ENCODE results near the gene OR6B2.

Gene OR6B2

GRCh38 chr2:240042740-240043139 is 12.5 kb upstream of the OR6B2 start:
- Histone ChIP-seq H2BK12ac (ENCODE audit: low read length in 2 of 2) (no peak overlapping the region), H3K23ac (ENCODE audit: low read length in 2 of 2) (no peak overlapping the region), H3K4me3 (ENCODE audit: insufficient read depth in 1 of 2, low read depth in 1 of 2, low read length in 2 of 2) (no peak overlapping the region), H3K4me2 (ENCODE audit: low read length, poor library complexity, severe bottlenecking) (no peak overlapping the region), H2AK5ac (ENCODE audit: low read length, severe bottlenecking) (no peak overlapping the region), H3K79me1 (replicated peaks; ENCODE audit: low read length, poor library complexity, severe bottlenecking) (no peaks in the 10 kb centered on the region), H3K27me3 (ENCODE audit: control insufficient read depth in 1 of 2, insufficient read depth in 1 of 2, low read length in 2 of 2) (peaks cover 0 to 76% of the 10 kb centered on the region in 2 experiments), H3K36me3 (ENCODE audit: control insufficient read depth in 1 of 2, insufficient read depth in 2 of 2, low read depth in 1 of 2, low read length in 2 of 2) (no peaks in the 10 kb centered on the region), H2BK15ac (ENCODE audit: low read depth, poor library complexity, severe bottlenecking) (no peak overlapping the region), H3K9me3 (ENCODE audit: control insufficient read depth, low read length) (no peaks in the 10 kb centered on the region), H3K4ac (ENCODE audit: low read depth in 1 of 2, low read length in 2 of 2) (no peak overlapping the region), H3K9ac (ENCODE audit: low read length) (no peak overlapping the region), H2AFZ (ENCODE audit: low read depth, low read length) (no peak overlapping the region), H2BK5ac (ENCODE audit: low read depth, low read length, poor library complexity, severe bottlenecking) (no peak overlapping the region), H4K91ac (ENCODE audit: low read length) (no peak overlapping the region), H3K4me1 (ENCODE audit: control insufficient read depth, insufficient read depth, low read depth, low read length) (no peaks in the 10 kb centered on the region), H3K18ac (ENCODE audit: low read depth in 1 of 2, low read length in 2 of 2) (no peak overlapping the region), H2BK120ac (ENCODE audit: low read depth, low read length) (no peak overlapping the region), H3K27ac (ENCODE audit: low read length, poor library complexity, severe bottlenecking) (no peak overlapping the region), H3K14ac (ENCODE audit: low read length in 2 of 2) (no peak overlapping the region), H4K8ac (ENCODE audit: low read length) (no peak overlapping the region)
- 74% methylated on average over 11 of the region's 11 CpGs for WGBS
- no peak for DNase-seq

- H3K27ac ChIP-seq (ENCODE audit: low read length, poor library complexity, severe bottlenecking) = no peak overlapping the region
- no peaks in the 10 kb centered on the region for H3K36me3 ChIP-seq (ENCODE audit: control insufficient read depth in 1 of 2, insufficient read depth in 2 of 2, low read depth in 1 of 2, low read length in 2 of 2)
- H3K23ac ChIP-seq (ENCODE audit: low read length in 2 of 2) = no peak overlapping the region
- no peak for DNase-seq
- H2AFZ ChIP-seq (ENCODE audit: low read depth, low read length) = no peak overlapping the region
- H2BK12ac ChIP-seq (ENCODE audit: low read length in 2 of 2) = no peak overlapping the region
- no peak overlapping the region for H3K18ac ChIP-seq (ENCODE audit: low read depth in 1 of 2, low read length in 2 of 2)
- no peaks in the 10 kb centered on the region for H3K79me1 ChIP-seq (replicated peaks; ENCODE audit: low read length, poor library complexity, severe bottlenecking)
- no peaks in the 10 kb centered on the region for H3K9me3 ChIP-seq (ENCODE audit: control insufficient read depth, low read length)
- no peak overlapping the region for H2BK120ac ChIP-seq (ENCODE audit: low read depth, low read length)
- H3K27me3 ChIP-seq (ENCODE audit: control insufficient read depth in 1 of 2, insufficient read depth in 1 of 2, low read length in 2 of 2) = peaks cover 0 to 68% of the 10 kb centered on the region in 2 experiments
- H3K4ac ChIP-seq (ENCODE audit: low read depth in 1 of 2, low read length in 2 of 2) = no peak overlapping the region
- no peak overlapping the region for H2AK5ac ChIP-seq (ENCODE audit: low read length, severe bottlenecking)
- H2BK15ac ChIP-seq (ENCODE audit: low read depth, poor library complexity, severe bottlenecking) = no peak overlapping the region
- no peak overlapping the region for H2BK5ac ChIP-seq (ENCODE audit: low read depth, low read length, poor library complexity, severe bottlenecking)
- no peak overlapping the region for H3K4me3 ChIP-seq (ENCODE audit: insufficient read depth in 1 of 2, low read depth in 1 of 2, low read length in 2 of 2)
- H3K14ac ChIP-seq (ENCODE audit: low read length in 2 of 2) = no peak overlapping the region
- H4K91ac ChIP-seq (ENCODE audit: low read length) = no peak overlapping the region
- no peaks in the 10 kb centered on the region for H3K4me1 ChIP-seq (ENCODE audit: control insufficient read depth, insufficient read depth, low read depth, low read length)
- H3K9ac ChIP-seq (ENCODE audit: low read length) = no peak overlapping the region
- no peak overlapping the region for H4K8ac ChIP-seq (ENCODE audit: low read length)
- WGBS = 93% methylated on average over 3 of the region's 6 CpGs
- H3K4me2 ChIP-seq (ENCODE audit: low read length, poor library complexity, severe bottlenecking) = no peak overlapping the region
Observed at GRCh38 chr2:240041363-240041762, 11.1 kb upstream of the OR6B2 start.

GRCh38 chr2:240037358-240037757 is 7.1 kb upstream of the OR6B2 start:
- Histone ChIP-seq H3K18ac (ENCODE audit: low read depth in 1 of 2, low read length in 2 of 2) (no peak overlapping the region), H2BK12ac (ENCODE audit: low read length in 2 of 2) (no peak overlapping the region), H3K14ac (ENCODE audit: low read length in 2 of 2) (no peak overlapping the region), H3K9me3 (ENCODE audit: control insufficient read depth, low read length) (no peaks in the 10 kb centered on the region), H3K4me2 (ENCODE audit: low read length, poor library complexity, severe bottlenecking) (no peak overlapping the region), H3K4ac (ENCODE audit: low read depth in 1 of 2, low read length in 2 of 2) (no peak overlapping the region), H2BK120ac (ENCODE audit: low read depth, low read length) (no peak overlapping the region), H3K79me1 (replicated peaks; ENCODE audit: low read length, poor library complexity, severe bottlenecking) (no peaks in the 10 kb centered on the region), H3K27ac (ENCODE audit: low read length, poor library complexity, severe bottlenecking) (no peak overlapping the region), H3K9ac (ENCODE audit: low read length) (no peak overlapping the region), H3K23ac (ENCODE audit: low read length in 2 of 2) (no peak overlapping the region), H2AK5ac (ENCODE audit: low read length, severe bottlenecking) (no peak overlapping the region), H3K27me3 (ENCODE audit: control insufficient read depth in 1 of 2, insufficient read depth in 1 of 2, low read length in 2 of 2) (peaks cover 11 to 76% of the 10 kb centered on the region in 2 experiments), H3K4me1 (ENCODE audit: control insufficient read depth, insufficient read depth, low read depth, low read length) (no peaks in the 10 kb centered on the region), H4K8ac (ENCODE audit: low read length) (no peak overlapping the region), H3K36me3 (ENCODE audit: control insufficient read depth in 1 of 2, insufficient read depth in 2 of 2, low read depth in 1 of 2, low read length in 2 of 2) (no peaks in the 10 kb centered on the region), H3K4me3 (ENCODE audit: insufficient read depth in 1 of 2, low read depth in 1 of 2, low read length in 2 of 2) (no peak overlapping the region), H2AFZ (ENCODE audit: low read depth, low read length) (no peak overlapping the region), H2BK15ac (ENCODE audit: low read depth, poor library complexity, severe bottlenecking) (no peak overlapping the region), H2BK5ac (ENCODE audit: low read depth, low read length, poor library complexity, severe bottlenecking) (no peak overlapping the region), H4K91ac (ENCODE audit: low read length) (no peak overlapping the region)
- no peak for DNase-seq

- no peak overlapping the region for H2AFZ ChIP-seq (ENCODE audit: low read depth, low read length)
- no peak overlapping the region for H3K27ac ChIP-seq (ENCODE audit: low read length, poor library complexity, severe bottlenecking)
- WGBS = 48% methylated on average over 5 of the region's 5 CpGs
- no peak overlapping the region for H3K14ac ChIP-seq (ENCODE audit: low read length in 2 of 2)
- no peak overlapping the region for H2BK5ac ChIP-seq (ENCODE audit: low read depth, low read length, poor library complexity, severe bottlenecking)
- no peak overlapping the region for H4K8ac ChIP-seq (ENCODE audit: low read length)
- H3K36me3 ChIP-seq (ENCODE audit: control insufficient read depth in 1 of 2, insufficient read depth in 2 of 2, low read depth in 1 of 2, low read length in 2 of 2) = no peaks in the 10 kb centered on the region
- no peaks in the 10 kb centered on the region for H3K79me1 ChIP-seq (replicated peaks; ENCODE audit: low read length, poor library complexity, severe bottlenecking)
- no peak overlapping the region for H2AK5ac ChIP-seq (ENCODE audit: low read length, severe bottlenecking)
- no peak overlapping the region for H3K4me2 ChIP-seq (ENCODE audit: low read length, poor library complexity, severe bottlenecking)
- H3K9me3 ChIP-seq (ENCODE audit: control insufficient read depth, low read length) = no peaks in the 10 kb centered on the region
- H3K23ac ChIP-seq (ENCODE audit: low read length in 2 of 2) = no peak overlapping the region
- H3K4me3 ChIP-seq (ENCODE audit: insufficient read depth in 1 of 2, low read depth in 1 of 2, low read length in 2 of 2) = no peak overlapping the region
- H3K27me3 ChIP-seq (ENCODE audit: control insufficient read depth in 1 of 2, insufficient read depth in 1 of 2, low read length in 2 of 2) = peaks cover 20 to 58% of the 10 kb centered on the region in 2 experiments
- no peak overlapping the region for H3K18ac ChIP-seq (ENCODE audit: low read depth in 1 of 2, low read length in 2 of 2)
- H3K9ac ChIP-seq (ENCODE audit: low read length) = no peak overlapping the region
- DNase-seq = no peak
- no peak overlapping the region for H2BK12ac ChIP-seq (ENCODE audit: low read length in 2 of 2)
- H3K4me1 ChIP-seq (ENCODE audit: control insufficient read depth, insufficient read depth, low read depth, low read length) = no peaks in the 10 kb centered on the region
- H3K4ac ChIP-seq (ENCODE audit: low read depth in 1 of 2, low read length in 2 of 2) = no peak overlapping the region
- H2BK120ac ChIP-seq (ENCODE audit: low read depth, low read length) = no peak overlapping the region
- H4K91ac ChIP-seq (ENCODE audit: low read length) = no peak overlapping the region
- no peak overlapping the region for H2BK15ac ChIP-seq (ENCODE audit: low read depth, poor library complexity, severe bottlenecking)
Observed at GRCh38 chr2:240033330-240033678, 3.1 kb upstream of the OR6B2 start.

Measured in mesenchymal stem cell (in vitro differentiated cells and primary cell).